ENCODE results near the gene SARM1. TPM values are rescaled to one million over a fixed set of nuclear protein-coding genes. Genes with fewer than 3 reads are reported as not detected.

SARM1 gene
- total RNA-seq, 1 experiment from 2014 or later = 5.1 TPM

DNA sequence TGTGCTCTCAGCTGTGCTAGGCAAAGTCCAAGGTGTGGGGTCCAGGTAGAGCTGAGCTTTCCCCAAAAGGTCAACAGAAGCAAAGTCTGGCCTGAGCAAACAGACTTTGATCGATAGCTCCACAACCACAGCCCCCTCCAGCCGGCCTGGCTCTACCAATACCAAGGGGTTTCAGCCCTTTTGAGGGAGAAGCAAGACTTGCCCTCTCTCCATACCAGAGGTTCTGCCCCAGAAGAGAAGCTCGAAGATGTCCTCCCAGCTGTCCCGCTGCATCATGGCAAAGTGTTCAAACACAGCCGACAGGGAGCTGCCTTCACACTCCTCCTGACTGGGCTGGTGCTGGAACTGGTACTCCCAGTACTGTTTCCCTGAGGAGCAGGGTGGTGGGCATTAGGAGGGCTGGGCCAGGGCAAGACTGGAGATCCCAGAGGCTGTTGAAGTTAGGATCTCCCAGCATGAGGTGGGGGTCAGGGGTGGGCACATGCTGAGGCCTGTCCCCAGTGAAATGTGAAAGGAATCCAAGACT lies 3.1 kb upstream of the SARM1 start:
- DNase-seq = no peak
- H3K36me3 Mint-ChIP-seq (ENCODE audit: insufficient read depth in 1 of 3, low read depth in 3 of 3) = peaks cover 0 to 6% (median 0%) of the 10 kb centered on the region in 3 experiments; a peak in 2 of 7 replicates
- H2BK5ac ChIP-seq (ENCODE audit: insufficient read length, low read length) = no peak overlapping the region
- no peaks in the 10 kb centered on the region for H3K9me3 ChIP-seq (ENCODE audit: control insufficient read depth, low read depth, low read length)
- no peak overlapping the region for H3K4me3 Mint-ChIP-seq
- no peak overlapping the region; a peak in 1 of 7 replicates for H3K27ac Mint-ChIP-seq
- no peak overlapping the region for H2BK12ac ChIP-seq (ENCODE audit: insufficient read length, low read depth, low read length)
- H3K4me1 ChIP-seq (ENCODE audit: insufficient read depth, low read length) = peaks cover 2% of the 10 kb centered on the region; the same call in 1 of the 2 replicates
- no peak overlapping the region for H4K91ac ChIP-seq (ENCODE audit: insufficient read length, low read depth, low read length)
- no peaks in the 10 kb centered on the region for H3K79me1 ChIP-seq (ENCODE audit: insufficient read depth, low read depth, low read length, poor library complexity, severe bottlenecking)
- H2AK5ac ChIP-seq (ENCODE audit: insufficient read length, low read length) = no peak overlapping the region
- H2BK20ac ChIP-seq (ENCODE audit: low read depth, low read length, poor library complexity, severe bottlenecking) = no peak overlapping the region
- no peak overlapping the region for H3T11ph ChIP-seq (ENCODE audit: low read length)
- no peak overlapping the region for H3K4ac ChIP-seq (ENCODE audit: low read depth, low read length)
- H3K23ac ChIP-seq (ENCODE audit: insufficient read length, low read depth, low read length) = no peak overlapping the region
- no peak overlapping the region for H3K27ac ChIP-seq (ENCODE audit: insufficient read length, low read depth, low read length)
- H3K4me2 ChIP-seq (ENCODE audit: insufficient read depth, insufficient read length, low read length) = no peak overlapping the region
- no peak overlapping the region for H3K56ac ChIP-seq (ENCODE audit: insufficient read length, low read depth, low read length)
- no peak overlapping the region; the same call in 1 of the 2 replicates for H3K14ac ChIP-seq (ENCODE audit: insufficient read depth, low read length)
- H3K27me3 Mint-ChIP-seq (ENCODE audit: low read depth) = peaks cover 15% of the 10 kb centered on the region
- no CpG with 5 or more reads among the region's 5 CpGs for WGBS (ENCODE audit: extremely low coverage, insufficient read length, low lambda C conversion rate)
- H3K18ac ChIP-seq (ENCODE audit: insufficient read length, low read depth, low read length) = no peak overlapping the region
- no peak overlapping the region for H2AFZ ChIP-seq (ENCODE audit: low read length)
- H2BK15ac ChIP-seq (ENCODE audit: low read depth, low read length) = no peak overlapping the region
- no peaks in the 10 kb centered on the region for H3K79me2 ChIP-seq (ENCODE audit: insufficient read depth, low read length)
- no peak overlapping the region for H3K9ac ChIP-seq (ENCODE audit: extremely low read depth, insufficient read length, low read length)
- TF ChIP-seq, protein P1, sequence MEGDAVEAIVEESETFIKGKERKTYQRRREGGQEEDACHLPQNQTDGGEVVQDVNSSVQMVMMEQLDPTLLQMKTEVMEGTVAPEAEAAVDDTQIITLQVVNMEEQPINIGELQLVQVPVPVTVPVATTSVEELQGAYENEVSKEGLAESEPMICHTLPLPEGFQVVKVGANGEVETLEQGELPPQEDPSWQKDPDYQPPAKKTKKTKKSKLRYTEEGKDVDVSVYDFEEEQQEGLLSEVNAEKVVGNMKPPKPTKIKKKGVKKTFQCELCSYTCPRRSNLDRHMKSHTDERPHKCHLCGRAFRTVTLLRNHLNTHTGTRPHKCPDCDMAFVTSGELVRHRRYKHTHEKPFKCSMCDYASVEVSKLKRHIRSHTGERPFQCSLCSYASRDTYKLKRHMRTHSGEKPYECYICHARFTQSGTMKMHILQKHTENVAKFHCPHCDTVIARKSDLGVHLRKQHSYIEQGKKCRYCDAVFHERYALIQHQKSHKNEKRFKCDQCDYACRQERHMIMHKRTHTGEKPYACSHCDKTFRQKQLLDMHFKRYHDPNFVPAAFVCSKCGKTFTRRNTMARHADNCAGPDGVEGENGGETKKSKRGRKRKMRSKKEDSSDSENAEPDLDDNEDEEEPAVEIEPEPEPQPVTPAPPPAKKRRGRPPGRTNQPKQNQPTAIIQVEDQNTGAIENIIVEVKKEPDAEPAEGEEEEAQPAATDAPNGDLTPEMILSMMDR (conservative IDR thresholded peaks at IDR 0.05) = no peak
- peaks cover 2% of the 10 kb centered on the region for H4K20me1 ChIP-seq (ENCODE audit: control insufficient read depth, insufficient read depth, insufficient read length)
- peaks cover 11% of the 10 kb centered on the region; the same call in 1 of the 2 replicates for H3K27me3 ChIP-seq (ENCODE audit: insufficient read depth, low read length)
- no peak overlapping the region for H2BK120ac ChIP-seq (ENCODE audit: low read depth, low read length, poor library complexity, severe bottlenecking)
- no peak overlapping the region for H4K5ac ChIP-seq (ENCODE audit: insufficient read length, low read depth, low read length)
- H3K4me1 Mint-ChIP-seq = peaks cover 14 to 21% of the 10 kb centered on the region in 2 experiments
- H3K23me2 ChIP-seq (ENCODE audit: insufficient read length, low read depth, low read length, poor library complexity, severe bottlenecking) = peaks cover 10% of the 10 kb centered on the region
- H3K9me3 Mint-ChIP-seq = no peaks in the 10 kb centered on the region; a peak in 1 of 5 replicates
- H4K8ac ChIP-seq (replicated peaks; ENCODE audit: insufficient read length, low read depth, low read length) = no peak overlapping the region

All from H9 (cell line).